NCI-H748 (cell line): ENCODE data around the gene LRPAP1.

Experiments used
- DNase-seq: peaks from one replicate; lab custom pipeline; 2025; ENCODE audit not compliant: unreplicated experiment; lab: John Stamatoyannopoulos, UW

Gene LRPAP1

DNA sequence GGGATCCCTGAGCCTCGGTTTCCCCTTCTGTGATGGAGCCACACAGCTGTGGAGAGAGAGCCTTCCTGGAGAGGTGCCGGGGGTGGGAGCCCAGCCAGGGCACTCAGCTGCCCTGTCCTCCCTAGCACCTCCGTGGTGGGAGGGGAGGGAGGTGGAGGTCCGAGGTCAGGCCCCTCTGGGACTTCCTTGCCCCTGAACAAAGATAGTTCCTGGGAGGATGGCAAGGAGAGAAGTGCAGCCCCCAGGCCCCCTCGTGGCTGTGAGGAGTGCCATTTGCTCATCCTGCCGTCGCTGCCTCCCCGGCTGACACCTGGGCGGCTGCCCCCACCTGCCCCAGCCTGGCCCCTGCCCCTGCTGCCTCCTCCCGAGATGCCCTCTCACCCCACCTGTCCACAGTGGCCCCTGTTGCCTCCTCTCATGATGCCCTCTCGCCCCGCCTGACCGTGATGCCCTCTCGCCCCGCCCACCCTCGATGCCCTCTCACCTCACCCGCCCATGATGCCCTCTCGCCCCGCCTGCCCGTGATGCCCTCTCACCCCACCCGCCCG is 56.4 kb downstream of the LRPAP1 start:
- no peak for DNase-seq

DNA sequence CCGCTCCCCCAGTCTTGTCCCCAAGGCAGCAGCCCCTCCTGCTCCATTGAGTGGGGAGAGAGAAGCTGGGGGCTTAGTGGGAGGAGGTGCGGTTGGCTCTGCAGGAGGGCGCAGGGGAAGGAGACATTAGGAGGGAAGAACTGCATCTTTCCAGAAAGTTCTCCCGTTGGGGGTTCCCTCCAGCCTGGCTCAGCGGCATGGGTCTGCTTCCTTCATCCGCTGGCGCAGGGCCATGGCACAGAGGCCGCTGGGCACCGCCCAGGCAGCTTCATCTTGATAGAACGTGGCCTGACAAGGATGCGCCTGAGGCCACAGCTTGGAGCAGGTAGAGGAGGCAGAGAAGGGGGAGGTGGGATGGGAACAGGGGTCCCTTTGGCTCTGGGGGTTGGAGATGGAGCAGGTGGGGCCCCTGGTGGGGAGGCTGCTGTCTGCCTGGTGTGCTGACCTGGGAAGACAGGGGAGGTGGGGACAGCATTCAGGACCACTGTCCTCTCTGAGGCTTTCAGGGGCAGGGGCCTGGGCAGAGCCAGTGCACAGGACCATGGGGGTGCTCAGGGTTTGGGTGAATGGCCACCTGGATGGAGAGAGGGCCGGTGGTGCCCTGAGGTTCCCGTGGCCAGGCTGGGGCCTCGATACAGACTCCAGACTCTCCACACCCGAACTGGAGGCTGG is 57.0 kb downstream of the LRPAP1 start:
- no peak for DNase-seq

DNA sequence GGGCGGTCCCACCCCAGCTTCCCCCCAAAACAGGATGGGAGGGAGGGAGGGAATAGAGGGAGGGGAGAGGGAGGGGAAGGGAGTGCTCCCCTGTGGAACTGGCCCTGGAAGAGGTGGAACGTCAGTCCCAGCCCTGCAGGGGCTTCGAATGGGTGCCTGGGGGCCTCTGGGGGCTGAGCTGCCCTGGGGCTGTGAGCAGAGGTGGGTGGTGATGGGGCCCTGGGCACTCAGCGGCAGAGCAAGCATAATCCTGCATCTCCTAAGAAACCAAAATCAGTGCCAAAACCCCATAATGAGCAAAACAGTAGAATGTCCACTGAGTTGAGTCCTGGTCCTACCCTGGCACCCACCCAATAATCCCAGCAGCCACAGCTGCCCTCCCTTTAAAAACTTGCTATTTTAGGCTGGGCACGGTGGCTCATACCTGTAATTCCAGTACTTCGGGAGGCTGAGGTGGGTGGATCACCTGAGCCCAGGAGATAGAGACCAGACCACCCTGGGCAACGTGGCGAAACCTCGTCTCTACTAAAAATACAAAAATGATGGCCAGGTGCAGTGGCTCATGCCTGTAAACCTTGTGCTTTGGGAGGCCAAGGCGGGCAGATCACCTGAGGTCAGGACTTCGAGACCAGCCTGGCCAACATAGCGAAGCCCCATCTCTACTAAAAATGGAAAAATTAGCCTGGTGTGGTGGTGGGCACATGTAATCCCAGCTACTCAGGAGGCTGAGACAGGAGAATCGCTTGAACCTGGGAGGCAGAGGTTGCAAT is 58.0 kb downstream of the LRPAP1 start:
- no peak for DNase-seq

DNA sequence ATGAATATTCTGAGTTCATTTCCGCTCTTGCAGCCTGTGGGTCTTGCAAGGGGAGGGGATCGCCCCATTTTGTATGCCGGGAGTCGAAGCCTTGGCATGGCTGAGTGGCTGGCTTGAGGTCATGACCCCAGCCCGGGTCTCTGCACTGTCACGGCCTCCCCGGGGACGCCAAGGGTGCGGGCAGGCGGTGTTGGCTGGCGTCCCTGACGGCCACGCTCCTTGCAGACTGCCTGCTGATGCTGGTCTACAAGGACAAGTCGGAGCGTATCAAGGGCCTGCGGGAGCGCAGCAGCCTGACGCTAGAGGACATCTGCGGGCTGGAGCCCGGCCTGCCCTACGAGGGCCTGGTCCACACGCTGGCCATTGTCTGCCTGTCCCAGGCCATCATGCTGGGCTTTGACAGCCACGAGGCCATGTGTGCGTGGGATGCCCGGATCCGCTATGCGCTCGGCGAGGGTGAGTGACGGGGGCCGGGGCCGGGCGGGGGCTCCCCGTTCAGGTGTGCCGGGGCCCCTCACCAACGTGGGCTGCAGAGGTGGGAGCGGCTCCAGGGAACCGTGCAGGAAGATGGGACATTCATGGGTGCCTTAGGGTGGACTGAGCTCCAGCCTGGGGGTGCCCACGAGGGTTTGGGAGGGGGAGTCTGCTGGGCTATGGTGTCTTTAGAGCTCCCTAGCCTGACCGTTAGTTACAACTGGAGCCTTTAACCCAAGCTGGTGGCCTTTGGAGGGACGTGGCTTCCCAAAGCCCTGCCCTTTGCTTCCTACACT is 58.9 kb downstream of the LRPAP1 start:
- DNase-seq, result no peak

DNA sequence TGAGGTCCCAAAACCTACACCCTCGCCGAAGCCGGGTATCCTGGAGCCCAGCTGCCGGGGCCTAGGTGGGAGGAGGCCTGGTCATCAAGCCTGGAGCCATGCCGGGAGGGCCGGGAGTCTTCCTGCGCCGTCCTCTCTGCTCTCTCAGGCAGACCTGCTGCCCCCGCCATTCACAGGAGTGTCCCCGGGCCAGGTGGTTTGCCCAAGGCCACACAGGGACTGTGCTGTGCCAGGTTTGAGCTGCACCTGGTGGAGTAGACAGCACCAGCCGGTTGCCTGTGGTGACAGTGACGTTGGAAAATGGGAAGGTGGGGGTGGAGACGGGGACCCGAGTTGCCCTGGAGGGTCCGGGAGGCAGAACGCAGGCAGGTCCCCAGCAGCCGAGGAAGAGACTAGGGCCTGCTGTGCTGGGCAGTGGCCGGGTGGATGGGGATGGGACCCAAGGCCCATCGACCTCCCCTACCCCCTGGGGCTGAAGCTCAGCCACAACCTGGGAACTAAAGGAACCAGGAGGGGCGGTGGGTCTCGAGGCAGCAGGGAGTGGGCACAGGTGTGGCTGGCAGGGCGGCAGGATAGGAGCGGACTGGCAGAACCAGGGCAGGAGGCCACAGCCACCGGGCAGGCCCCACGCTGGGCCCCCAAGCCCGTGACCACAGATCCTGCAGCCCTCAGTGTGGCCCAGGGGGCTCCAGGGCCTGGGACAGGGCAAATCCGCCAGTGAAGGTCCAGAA is 59.6 kb downstream of the LRPAP1 start:
- no peak for DNase-seq

DNA sequence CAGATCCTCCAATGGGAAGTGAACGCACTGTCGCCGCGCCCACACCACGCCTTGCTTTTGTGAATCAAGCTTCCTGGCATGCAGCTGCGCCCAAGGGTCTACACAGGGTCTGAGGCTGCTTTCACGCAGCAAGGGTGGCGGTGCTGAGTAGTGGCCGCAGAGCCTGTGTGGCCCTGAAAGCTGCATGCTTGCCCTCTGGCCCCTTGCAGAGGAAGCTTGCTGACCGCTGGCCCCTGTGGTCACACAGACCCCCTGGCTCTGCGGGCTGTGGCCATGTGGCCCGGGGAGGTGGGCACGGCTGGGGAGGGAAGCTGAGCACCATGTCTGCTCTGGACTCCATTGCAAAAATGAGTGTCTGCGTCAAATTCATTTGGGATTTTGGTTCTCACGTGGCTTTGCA is 60.3 kb downstream of the LRPAP1 start:
- no peak for DNase-seq

DNA sequence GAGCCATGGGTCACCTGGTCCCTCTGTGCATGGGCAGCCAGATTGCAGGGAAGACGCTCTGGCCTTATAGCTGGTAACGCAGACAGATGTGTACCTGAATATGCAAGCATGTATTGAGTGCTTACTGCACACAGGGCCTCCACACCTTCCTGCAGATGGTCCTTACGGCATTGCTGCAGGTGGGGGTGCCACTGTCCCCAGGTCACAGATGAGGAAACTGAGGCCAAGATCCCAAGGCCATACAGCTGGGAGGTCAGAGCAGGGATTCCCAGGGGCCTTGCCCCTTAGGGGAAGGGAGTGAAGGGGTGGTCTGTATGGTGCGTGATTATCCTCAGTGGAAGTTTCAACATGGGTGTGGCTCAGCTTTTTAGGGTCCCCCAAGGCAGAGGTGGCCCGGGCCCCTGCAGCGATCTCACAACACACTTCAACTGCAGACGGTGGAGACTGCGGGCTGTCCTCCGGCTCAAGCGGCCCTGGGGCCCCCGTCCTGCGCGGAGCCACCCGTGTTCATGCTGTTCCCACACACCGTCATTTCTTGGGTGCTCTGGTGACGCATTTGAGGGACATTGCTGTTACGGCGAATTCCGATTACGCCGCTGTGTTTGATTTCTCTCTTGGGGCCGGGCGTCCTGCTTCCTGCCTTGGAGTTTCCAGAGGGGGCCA is 61.0 kb downstream of the LRPAP1 start:
- DNase-seq, result no peak

DNA sequence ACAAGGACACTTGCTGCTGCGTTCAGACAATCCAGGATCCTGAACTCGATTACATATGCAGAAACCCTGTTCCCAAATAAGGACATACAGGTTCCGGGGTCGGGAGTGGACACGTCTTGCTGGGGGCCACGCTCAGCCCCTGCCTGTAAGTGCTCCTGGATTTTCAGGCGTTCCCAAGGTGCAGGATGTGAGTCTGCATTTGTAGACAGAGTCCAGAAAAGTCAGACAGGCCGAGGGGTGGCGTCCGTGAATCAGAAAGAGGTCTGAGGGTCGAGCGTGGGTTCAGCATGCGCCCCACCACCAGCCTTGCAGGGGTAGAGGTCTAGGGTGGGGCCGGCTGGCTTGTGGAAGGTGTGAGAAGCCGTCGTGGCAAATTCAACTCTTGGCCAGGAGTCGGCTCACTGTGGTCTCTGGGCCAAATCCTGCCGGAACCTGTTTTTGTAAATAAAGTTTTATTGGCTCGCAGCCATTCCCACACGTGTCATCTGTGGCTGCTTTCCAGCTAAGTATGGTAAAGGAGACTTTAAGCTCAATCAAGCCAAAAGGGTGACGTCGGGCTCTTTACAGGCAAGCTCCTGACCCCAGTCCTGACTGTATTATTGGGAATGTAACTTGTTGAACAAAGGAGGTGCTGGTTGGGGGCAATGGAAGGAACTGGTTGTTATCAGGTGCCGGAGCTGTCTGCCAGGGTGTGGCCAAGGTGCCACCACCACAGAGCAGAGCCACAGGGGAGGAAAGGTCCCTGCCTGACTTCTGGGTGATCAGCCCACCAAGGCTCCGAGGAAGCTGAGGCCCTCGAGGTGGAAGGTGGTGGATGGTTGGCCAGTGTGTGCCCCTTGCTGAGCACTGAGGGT is 61.8 kb downstream of the LRPAP1 start:
- DNase-seq, result no peak

DNA sequence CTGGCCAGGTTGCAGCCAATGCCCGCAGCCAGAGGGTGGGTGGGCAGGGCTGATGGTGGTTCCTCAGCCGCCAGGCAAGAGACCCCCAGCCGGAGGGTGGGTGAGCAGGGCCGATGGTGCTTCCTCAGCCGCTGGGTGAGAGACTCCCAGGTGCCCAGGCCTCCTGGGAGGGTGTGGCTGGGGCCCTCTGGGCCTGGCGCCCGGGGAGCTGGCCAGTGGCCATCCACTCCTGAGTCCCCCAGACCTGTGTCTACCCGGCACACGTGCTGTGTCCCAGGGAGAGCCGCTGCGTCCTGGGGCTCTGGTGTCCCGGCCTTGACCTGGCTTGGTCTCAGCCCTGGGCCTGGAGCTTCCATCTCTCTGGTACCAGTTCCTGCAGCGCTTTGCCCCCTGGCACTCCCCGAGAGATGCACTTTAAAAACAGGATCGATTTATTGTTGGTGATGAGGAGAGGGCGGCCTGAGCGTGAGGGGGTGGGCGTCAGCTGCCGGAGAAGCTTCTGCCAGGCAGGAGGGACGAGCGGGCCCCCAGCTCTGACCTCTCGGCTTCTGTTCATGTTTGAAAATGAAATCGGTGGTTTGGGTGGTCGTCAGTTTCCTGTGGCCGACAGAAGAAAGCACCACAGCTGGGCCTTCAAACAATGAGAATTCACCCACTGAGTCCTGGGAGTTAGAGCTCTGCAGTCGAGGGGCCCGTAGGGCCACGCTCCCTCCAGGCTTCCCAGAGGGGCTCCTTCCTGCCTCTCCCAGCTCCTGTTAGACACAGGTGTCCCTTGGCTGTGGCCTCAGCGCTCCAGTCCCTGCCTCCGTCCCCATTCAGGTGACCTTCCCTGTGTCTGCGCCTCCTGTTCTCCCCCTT is 62.6 kb downstream of the LRPAP1 start:
- DNase-seq, result no peak

DNA sequence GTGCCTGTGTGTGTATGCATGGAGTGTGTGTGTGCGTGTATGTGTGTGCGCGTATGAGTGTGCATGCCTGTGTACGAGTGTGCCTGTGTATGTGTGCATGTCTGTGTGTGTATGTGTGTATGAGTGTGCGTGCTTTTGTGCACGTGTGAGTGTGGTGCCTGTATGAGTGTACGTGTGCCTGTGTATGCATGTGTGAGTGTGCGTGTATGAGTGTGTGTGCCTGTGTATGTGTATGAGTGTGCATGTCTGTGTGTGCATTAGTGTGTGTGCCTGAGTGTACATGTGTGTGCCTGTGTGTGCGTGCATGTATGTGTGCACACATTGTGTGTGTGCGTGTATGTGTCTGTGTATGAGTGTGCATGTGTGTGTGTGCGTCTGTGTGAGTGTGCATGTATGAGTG is 63.4 kb downstream of the LRPAP1 start:
- no peak for DNase-seq

DNA sequence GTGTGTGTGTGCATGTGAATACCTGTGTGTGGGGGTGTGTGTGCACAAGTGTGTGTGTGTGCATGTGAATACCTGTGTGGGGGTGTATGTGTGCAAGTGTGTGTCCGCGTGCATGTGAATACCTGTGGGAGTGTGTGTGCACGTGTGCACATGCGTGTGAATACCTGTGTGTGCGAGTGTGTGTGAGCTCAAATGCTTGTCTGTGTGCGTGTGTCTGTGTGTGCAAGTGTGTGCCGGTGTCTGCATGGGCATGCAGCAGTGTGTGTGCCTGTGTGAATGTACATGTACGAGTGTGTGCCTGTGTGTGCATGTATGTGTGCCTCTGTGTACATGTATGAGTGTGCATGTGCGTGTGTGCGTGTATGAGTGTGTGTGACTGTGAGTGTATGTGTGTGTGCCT is 64.1 kb downstream of the LRPAP1 start:
- DNase-seq, result no peak

DNA sequence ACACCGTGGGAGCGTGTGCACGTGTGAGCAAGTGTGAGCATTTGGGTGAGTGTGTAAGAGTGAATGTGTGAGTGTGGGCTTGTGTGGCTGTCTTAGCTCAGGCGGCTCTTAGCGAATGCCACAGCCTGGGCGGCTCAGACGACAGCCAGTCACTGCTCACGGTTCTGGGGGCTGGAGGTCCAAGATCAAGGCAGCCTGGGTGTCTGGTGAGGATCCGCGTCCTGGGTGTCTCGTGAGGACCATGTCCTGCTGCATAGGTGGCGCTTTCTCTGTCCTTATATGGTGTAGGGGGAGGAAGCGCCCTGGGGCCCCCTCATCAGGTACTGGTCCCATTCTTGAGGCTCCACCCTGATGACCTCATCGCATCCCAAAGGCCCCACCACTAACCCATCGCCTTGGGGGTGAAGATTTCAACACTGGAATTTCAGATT is 64.6 kb downstream of the LRPAP1 start:
- no peak for DNase-seq

DNA sequence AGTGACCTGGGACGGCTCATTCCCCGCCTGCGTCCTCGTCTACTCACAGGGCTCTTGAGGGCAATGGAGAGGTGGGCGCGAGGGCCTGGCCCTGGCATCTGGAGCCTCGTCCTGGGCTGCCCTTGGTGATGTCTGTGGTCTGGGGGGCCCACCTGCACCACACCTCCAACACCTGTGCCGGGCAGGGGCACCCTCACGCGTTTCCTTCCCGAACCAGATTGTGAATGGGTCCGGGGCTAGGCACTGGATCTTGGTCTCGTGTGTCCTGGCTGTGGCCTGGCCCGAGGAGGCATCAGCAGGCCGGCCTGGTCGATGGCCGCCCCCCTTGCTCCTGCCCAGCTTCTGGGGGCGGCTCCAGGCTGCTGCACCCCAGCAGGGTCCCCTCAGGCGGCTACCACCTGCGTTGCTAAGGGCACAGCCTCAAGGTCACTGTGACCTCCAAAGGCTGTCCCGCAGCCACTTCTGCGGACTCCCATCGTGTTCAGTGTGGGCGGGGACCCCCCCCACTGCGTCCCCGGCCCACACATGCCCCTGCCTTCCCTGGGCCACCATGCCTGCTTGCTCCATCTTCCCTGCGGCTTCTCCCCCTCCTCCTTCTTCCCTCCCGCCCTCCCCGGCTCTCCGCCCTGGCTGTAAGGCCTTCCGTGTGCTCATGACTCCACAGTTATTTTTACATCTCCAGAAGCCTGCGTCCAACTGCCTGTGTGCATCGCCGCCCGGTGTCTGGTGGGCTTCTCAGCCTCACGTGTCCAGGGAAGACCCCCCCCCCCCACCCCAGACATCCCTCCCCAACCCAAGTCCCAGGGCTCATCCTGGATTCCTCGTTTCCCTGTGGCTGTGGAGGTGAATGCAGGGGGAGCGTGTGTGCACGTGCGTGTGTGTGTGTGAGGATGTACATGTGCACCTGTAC is 65.3 kb downstream of the LRPAP1 start:
- DNase-seq, result no peak

DNA sequence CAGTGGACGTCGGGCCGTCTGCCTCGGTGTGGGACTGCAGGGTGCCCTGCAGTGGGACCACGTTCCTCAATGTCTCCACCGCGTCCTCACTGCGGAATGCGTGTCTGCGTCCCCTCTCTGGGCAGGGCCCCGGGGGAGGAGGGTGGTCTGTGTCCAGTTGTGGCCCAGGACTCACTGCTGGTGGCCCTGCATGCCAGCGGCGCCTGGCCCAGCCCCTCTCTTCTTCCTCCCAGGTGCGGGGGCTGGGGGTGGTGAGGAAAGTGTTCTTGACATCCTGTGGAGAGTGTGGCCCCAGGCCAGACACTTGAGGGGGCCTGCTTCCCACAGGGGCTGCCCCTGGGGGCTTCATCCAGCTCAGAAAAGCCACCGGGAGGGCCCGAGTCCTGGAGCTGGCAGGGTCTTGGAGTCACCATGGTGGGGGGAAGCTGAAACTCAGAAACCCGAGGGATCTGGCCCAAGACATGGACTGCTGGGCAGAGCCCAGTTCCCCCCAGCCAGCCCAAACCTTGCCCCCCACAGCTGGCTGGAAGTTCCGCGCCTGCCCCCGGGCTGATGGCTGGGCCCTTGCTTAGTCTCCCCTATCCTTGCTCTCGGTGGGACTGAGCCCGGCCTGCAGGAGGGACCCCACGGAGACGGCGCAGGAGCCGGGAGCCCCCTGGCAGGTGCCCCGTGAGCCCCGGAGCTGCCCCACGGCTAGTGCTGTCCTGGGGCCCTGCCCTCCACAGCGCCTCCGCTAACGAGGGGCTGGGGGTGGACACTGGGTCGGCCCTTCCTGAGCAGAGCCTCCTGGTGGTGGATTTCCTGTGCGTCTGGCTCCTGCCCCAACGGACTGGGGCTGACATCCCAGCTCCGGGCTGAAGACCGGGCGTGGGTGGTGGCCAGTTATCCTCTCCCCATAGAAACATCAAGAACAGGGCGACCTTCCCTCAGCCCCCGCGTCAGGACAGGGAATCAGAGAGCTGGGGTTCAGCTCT is 66.2 kb downstream of the LRPAP1 start:
- no peak for DNase-seq

DNA sequence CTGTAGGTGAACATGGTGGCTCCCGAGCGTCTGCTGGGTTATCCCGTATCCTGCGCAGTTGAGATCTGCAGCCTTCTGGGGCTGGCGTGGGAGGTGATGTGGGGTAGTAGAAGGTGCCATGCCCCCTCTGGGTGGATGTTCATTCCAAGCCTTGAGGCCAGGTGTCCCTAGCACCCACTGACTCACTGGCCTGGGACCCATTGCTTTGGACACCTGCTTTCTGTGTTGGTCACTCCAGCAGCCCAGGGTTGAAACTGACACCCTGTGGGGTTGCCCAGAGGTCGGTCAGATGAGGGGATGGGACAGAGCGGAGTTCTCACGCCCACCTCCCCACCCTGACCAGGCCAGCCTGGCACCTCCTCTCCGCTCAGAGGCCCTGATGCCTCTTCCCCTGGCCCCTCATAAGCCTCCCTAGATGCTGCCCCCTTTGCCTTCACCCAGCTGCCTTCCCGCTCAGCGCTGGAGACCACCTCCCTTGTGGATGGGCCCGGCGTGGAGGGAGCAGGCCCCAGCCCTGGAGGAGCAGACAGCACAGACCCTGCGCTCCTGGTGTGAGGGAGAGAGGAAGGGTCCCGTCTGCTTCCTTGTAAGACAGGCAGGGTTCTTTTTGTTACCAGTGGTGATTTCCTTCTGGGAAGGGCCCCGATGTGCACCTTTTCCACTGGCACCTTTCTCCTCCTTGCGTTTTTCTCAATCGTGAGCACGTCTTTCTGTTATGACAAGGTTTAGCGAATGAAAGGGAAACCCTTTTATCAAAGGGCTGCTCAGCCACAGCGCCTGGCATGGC is 67.1 kb downstream of the LRPAP1 start:
- DNase-seq, result no peak
